Natural killer cell (primary cell): Measurements from ENCODE around the gene SLC37A2. TPM values are rescaled to one million over a fixed set of nuclear protein-coding genes. Genes with fewer than 3 reads are reported as not detected.

ENCODE experiments used
- ATAC-seq, 3 donors: fragments of 150-1000 bp in 2 of 3; fragments of 200-7000 bp in 1 of 3; cut with Tn5 transposase; 1 replicate in 1 of 3; 2 replicates in 2 of 3; pipeline ENCODE4 v1.10.0; 2021; ENCODE audit warnings: mild to moderate bottlenecking in 2 of 3, moderate library complexity in 2 of 3
- DNase-seq, 2 donors: peaks; one replicate each; pipeline versions ENCODE4 v3.0.0 to v3.0.0-alpha.2; 2013 to 2021; ENCODE audit warnings: mixed read lengths in 1 of 2
- H3K27ac ChIP-seq: one replicate; pipeline ENCODE4 v1.5.1; 2013; ENCODE audit warnings: mild to moderate bottlenecking, low read length
- H3K27me3 ChIP-seq: one replicate; pipeline ENCODE4 v1.6.1; 2013; ENCODE audit warnings: low read length; ENCODE audit not compliant: control insufficient read depth, insufficient read depth
- H3K36me3 ChIP-seq: one replicate; pipeline ENCODE4 v1.6.1; 2013; ENCODE audit warnings: low read length; ENCODE audit not compliant: control insufficient read depth, insufficient read depth
- H3K4me1 ChIP-seq: one replicate; pipeline ENCODE4 v1.6.1; 2013; ENCODE audit warnings: low read length; ENCODE audit not compliant: control insufficient read depth, insufficient read depth
- H3K4me3 ChIP-seq: one replicate; pipeline ENCODE4 v1.5.1; 2013; ENCODE audit warnings: low read length
- H3K9me3 ChIP-seq: one replicate; pipeline ENCODE4 v1.6.1; 2013; ENCODE audit warnings: low read length; ENCODE audit not compliant: control insufficient read depth, insufficient read depth
- H3K27ac Mint-ChIP-seq, 2 donors: one replicate each; pipeline ENCODE4 v1.8.0; 2022; ENCODE audit warnings: mild to moderate bottlenecking in 2 of 2, mixed read lengths in 2 of 2, moderate library complexity in 1 of 2
- H3K27me3 Mint-ChIP-seq, 2 donors: one replicate each; pipeline ENCODE4 v1.8.0; 2022; ENCODE audit warnings: low read depth in 2 of 2, mixed read lengths in 2 of 2
- H3K36me3 Mint-ChIP-seq: one replicate; pipeline ENCODE4 v1.8.0; 2022; ENCODE audit warnings: mixed read lengths
- H3K4me1 Mint-ChIP-seq, 2 donors: one replicate each; pipeline ENCODE4 v1.8.0; 2022; ENCODE audit warnings: mixed read lengths in 2 of 2
- H3K4me3 Mint-ChIP-seq: one replicate; pipeline ENCODE4 v1.8.0; 2022; ENCODE audit warnings: mild to moderate bottlenecking, moderate library complexity, mixed read lengths
- H3K9me3 Mint-ChIP-seq, 2 donors: one replicate each; pipeline ENCODE4 v1.8.0; 2022; ENCODE audit warnings: mixed read lengths in 2 of 2
- WGBS: methylation state at CpG from one replicate; pipeline ENCODE4 v1.1.7; 2013; ENCODE audit warnings: missing lambda C conversion rate; ENCODE audit not compliant: insufficient coverage; 5-methylcytosine and 5-hydroxymethylcytosine counted together
- intact Hi-C: fragments of 100-400 bp; cut with micrococcal nuclease; formaldehyde crosslinking; loops from one replicate; pipeline ENCODE4 v1.14.2; 2022
- total RNA-seq, 4 donors: library from RNA; stranded (reverse); fragments of 120-200 nt in 1 of 4; gene quantifications; one replicate each; pipeline versions ENCODE4 v1.2.3 to v1.2.4, GENCODE V29; 2013 to 2022
- TF ChIP-seq, protein P1 (sequence below): fragments of 200-600 bp; IDR thresholded peaks from one replicate; pipeline ENCODE4 v1.8.0; 2022; ENCODE audit warnings: antibody characterized with exemption

SLC37A2 gene
- total RNA-seq, 3 donors from 2014 or later (not counting 1 experiment from before 2014, with no cell fraction given), result 1.0 to 3.2 (median 1.8) TPM

DNA sequence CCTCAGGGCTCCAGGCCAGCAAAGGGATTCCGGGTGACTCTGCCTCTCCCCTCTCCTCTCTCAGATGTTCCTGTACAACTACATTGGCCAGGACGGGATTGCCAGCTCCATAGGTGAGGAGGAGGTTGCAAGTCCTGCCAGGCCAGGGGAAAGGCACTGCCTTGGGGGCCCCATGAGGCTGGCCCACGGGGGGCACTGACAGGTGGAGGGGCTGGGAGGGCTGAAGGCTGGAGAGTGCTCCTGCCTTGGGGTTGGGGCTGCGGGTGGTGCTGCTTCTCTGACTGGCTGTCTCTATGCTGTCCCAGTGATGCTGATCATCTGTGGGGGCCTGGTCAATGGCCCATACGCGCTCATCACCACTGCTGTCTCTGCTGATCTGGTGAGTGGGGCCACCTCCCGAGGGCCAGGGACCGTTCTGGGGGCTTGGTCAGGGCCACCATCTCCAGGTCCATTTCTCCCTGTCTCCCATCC is 21.7 kb downstream of the SLC37A2 start:
- no peak overlapping the region for H3K4me3 Mint-ChIP-seq
- intact Hi-C loops, result no loop called here
- no peaks in the 10 kb centered on the region for H3K36me3 ChIP-seq
- H3K27ac Mint-ChIP-seq, result no peak overlapping the region
- H3K27me3 ChIP-seq, result no peaks in the 10 kb centered on the region
- H3K27me3 Mint-ChIP-seq, result no peaks in the 10 kb centered on the region
- H3K4me3 ChIP-seq, result no peak overlapping the region
- H3K9me3 Mint-ChIP-seq, result no peaks in the 10 kb centered on the region
- H3K9me3 ChIP-seq, result no peaks in the 10 kb centered on the region
- H3K4me1 Mint-ChIP-seq, result no peaks in the 10 kb centered on the region
- 94% methylated on average over 8 of the region's 8 CpGs for WGBS
- no peak for DNase-seq
- H3K36me3 Mint-ChIP-seq, result no peaks in the 10 kb centered on the region
- no peak for ATAC-seq
- no peaks in the 10 kb centered on the region for H3K4me1 ChIP-seq
- no peak overlapping the region for H3K27ac ChIP-seq
- TF ChIP-seq, protein P1, sequence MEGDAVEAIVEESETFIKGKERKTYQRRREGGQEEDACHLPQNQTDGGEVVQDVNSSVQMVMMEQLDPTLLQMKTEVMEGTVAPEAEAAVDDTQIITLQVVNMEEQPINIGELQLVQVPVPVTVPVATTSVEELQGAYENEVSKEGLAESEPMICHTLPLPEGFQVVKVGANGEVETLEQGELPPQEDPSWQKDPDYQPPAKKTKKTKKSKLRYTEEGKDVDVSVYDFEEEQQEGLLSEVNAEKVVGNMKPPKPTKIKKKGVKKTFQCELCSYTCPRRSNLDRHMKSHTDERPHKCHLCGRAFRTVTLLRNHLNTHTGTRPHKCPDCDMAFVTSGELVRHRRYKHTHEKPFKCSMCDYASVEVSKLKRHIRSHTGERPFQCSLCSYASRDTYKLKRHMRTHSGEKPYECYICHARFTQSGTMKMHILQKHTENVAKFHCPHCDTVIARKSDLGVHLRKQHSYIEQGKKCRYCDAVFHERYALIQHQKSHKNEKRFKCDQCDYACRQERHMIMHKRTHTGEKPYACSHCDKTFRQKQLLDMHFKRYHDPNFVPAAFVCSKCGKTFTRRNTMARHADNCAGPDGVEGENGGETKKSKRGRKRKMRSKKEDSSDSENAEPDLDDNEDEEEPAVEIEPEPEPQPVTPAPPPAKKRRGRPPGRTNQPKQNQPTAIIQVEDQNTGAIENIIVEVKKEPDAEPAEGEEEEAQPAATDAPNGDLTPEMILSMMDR, result no peak

DNA sequence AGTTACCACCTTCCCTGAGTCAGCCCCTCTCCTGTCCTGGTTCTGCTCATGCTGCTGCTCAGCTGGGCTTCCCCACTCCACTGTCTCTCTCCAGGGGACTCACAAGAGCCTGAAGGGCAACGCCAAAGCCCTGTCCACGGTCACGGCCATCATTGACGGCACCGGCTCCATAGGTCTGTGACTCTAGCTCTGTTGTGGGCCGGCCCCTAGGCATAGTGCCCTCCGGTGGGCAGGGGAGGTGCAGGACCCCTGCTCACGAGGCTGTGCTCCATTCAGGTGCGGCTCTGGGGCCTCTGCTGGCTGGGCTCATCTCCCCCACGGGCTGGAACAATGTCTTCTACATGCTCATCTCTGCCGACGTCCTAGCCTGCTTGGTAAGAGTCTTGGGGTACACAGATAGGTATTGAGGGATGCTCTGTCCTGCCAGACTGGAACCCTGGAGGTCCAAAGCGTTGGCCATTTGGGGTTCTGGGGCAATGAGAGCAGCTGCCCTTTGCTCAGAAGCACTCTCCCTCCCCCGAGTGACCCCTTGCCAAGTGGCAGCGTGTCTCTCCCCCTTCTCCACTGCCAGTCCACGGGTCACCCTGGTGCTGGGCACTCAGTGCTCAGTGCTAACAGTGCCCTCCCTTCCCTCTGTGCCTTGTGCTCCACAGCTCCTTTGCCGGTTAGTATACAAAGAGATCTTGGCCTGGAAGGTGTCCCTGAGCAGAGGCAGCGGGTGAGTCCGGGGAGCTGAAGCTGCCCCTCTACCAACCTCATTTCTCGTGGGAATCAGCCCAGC is 22.4 kb downstream of the SLC37A2 start:
- Histone ChIP-seq H3K4me3 (no peak overlapping the region), H3K4me1 (no peaks in the 10 kb centered on the region), H3K27me3 (no peaks in the 10 kb centered on the region), H3K9me3 (no peaks in the 10 kb centered on the region), H3K27ac (no peak overlapping the region), H3K36me3 (no peaks in the 10 kb centered on the region)
- no peaks in the 10 kb centered on the region for H3K27me3 Mint-ChIP-seq
- H3K4me3 Mint-ChIP-seq, result no peak overlapping the region
- H3K4me1 Mint-ChIP-seq, result no peaks in the 10 kb centered on the region
- DNase-seq (no peak), ATAC-seq (no peak)
- TF ChIP-seq, protein P1, result no peak
- H3K27ac Mint-ChIP-seq, result no peak overlapping the region
- intact Hi-C loops, result no loop called here
- H3K36me3 Mint-ChIP-seq, result no peaks in the 10 kb centered on the region
- WGBS, result 88% methylated on average over 20 of the region's 20 CpGs
- H3K9me3 Mint-ChIP-seq, result no peaks in the 10 kb centered on the region

DNA sequence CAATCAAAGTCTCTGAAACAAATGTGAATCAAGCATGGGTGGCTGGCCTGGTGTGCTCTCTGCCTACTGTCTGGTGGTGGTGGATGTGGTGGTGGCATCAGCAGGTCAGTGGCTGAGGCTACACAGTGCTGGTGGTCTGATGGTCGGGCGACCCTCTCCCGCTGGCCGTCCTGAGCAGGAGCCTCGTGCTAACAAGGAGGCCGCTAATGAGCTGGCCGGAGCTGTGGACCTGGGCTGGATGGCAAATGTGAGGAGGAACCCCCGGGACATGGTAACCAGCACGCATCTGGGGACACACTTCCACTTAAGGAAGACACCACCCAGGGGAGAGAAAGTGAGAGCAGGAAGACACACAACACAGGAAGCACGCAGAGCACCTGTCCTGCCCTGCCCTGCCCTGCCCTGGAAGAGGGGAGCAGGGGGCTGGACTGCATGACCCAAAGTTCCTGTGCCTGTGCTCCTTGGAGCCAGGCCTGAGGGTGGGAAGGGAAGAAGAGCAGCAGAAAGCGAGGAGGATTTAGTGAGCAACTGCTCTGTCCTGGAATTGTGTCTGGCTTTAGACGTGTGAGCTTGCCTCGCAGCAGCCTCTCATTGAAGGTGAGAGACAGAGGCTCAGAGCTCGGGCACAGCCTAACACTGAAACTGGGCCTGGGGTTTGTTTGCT is 23.7 kb downstream of the SLC37A2 start:
- Histone ChIP-seq H3K4me1 (no peaks in the 10 kb centered on the region), H3K36me3 (no peaks in the 10 kb centered on the region), H3K9me3 (no peaks in the 10 kb centered on the region), H3K4me3 (no peak overlapping the region), H3K27me3 (no peaks in the 10 kb centered on the region), H3K27ac (no peak overlapping the region)
- Mint-ChIP-seq H3K27me3 (no peaks in the 10 kb centered on the region), H3K27ac (no peak overlapping the region), H3K36me3 (no peaks in the 10 kb centered on the region), H3K4me1 (peaks cover 0 to 6% of the 10 kb centered on the region in 2 donors), H3K4me3 (no peak overlapping the region), H3K9me3 (no peaks in the 10 kb centered on the region)
- WGBS, result 94% methylated on average over 13 of the region's 14 CpGs
- DNase-seq (no peak), ATAC-seq (no peak)
- TF ChIP-seq, protein P1, result no peak
- intact Hi-C loops, result no loop called here
